ENCODE measurements around the gene SLC38A4.

The SLC38A4 gene

DNA sequence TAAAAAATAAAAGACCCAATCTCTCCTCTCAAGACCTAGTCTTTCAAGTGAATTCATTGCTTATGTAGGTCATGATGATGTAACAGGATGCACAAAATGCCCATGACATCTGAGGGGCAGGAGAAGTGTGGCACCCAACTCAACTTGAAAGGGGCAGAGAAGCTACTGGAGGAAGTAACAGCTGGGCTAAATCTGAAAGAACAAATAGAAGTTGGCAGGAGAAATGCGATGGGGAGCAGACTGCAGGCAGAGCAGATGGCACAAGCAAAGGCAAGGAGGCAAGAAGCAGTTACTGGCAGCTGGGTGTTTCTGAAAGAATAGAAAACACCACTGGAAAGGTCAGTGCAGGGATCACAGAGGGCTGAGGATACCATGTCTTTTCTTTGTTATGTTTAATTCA lies 14.6 kb downstream of the SLC38A4 start:
- no peak for DNase-seq

DNA sequence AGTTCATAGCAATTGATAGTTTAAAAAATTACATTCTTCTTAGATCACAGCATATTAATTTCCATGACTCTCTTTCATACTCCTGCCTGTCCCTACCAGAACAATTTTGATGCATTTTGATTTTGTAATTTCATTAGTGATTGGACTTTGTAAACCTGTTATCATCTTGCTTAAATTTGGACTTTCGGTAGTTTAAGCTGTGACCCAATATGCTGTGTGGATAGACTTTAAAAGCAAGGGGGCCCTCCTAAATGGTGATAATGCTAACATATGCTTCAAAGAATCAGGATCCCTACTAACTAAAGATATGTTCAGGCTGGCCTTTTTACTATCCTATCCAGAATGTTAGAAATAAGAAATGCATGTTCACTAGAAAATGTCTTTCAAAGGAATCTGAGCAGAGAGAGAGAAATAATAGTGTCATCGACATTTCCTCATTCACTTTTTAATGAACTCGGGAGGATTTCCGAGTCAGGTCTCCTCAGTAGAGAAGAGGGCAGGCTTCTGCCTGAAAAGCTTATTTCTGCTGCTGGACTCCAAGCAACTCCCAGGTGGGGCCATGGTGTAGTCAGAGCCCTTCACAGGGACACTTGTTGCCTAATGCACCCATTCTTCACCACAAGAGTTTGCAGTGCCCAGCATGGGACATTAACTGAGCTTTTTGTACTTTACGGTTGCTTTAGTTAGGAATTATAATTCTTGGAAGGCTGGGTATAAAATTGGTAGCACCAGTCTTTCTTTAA lies 16.7 kb downstream of the SLC38A4 start:
- DNase-seq, result no peak

DNA sequence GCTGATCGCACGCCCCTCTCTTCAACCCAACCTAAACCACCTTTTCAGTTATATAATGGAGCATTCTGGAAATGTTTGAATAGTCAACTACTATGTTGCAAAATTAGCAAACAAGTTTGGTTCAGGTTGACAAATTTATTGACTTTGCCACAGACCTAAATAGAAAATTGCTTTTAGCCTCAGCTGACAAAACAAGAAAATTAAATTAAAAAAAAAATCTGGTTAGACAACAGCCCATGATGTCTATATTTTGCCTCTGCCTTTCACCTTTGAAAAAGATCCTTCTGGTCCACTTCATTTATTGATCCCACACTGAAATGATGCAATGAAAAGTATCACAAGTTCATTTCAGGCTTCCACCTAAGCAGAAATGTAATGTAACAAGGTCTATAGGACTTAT lies 17.5 kb downstream of the SLC38A4 start:
- DNase-seq, result no peak

DNA sequence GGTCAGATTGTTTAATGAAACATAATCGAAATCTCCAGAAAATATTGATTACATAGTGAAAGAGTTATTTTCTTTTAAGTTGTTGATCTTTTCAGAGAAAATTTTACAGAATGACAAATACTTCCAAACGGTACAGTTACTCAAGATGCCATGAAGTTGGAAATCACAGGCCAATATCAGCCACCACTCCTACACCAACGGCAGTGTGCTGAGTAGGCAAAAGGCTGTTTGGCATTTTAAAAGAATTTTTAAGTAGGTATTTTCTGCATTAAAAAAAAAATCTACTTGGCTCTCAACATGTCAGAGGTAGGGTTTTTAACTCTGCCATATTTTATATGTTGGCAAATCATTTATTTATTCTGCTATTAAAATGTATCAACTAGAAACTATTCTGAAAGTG lies 21.7 kb downstream of the SLC38A4 start:
- DNase-seq, result no peak

DNA sequence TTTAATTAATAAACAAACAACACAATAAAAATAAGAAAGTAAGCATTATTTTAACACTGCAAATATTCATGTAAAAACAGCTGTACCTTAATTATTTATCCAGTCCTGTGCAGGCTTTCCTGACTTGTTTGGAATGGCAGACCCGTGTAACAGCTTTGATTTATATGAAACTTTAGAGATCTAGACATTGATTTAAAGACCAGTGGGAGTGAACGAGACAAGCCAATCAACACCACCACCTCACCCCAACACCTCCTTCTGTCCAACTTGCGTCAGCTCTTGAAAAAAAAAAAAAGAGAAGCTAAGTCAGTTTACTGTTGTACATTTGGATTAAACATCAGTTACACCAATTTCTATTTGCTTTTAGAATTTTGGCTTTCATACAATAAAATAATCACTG lies 22.3 kb downstream of the SLC38A4 start:
- no peak for DNase-seq

DNA sequence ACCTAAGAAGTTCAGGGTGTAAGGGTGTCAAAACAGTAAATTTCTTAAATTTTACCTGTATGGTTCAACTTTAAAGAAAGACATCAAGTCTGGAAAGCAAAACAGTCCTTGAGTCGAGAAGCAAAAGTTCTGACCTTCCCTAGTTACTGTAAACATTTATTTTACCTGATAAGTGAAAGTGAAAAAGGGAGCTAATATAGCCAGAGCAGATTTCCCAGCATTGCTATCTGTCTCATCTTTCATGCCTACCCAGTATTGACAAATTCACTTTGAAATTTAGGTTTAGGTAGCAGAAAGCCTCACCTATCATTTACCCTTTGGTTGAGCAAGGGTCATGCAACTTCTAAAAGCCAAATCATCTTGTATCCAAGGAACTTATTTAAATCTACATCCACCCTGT lies 24.5 kb downstream of the SLC38A4 start:
- DNase-seq, result no peak

DNA sequence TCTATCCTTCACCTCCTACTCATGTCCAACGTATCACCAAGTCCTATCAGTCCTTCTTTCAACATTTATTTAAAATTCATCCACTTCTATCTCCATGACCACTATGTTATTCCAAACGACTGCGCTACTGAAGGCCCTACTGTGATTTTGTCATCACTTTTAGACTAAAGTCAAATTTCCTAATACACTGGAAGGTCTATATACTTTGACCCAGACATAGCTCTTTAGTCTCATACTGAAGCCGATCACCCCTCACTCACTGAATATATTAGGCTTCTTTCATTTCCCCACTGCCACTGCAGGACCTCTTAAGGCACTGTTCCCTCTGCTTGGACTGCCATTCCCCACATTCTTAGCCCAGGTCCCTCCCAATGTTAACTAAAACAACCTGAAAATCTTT lies 25.6 kb downstream of the SLC38A4 start:
- no peak for DNase-seq

DNA sequence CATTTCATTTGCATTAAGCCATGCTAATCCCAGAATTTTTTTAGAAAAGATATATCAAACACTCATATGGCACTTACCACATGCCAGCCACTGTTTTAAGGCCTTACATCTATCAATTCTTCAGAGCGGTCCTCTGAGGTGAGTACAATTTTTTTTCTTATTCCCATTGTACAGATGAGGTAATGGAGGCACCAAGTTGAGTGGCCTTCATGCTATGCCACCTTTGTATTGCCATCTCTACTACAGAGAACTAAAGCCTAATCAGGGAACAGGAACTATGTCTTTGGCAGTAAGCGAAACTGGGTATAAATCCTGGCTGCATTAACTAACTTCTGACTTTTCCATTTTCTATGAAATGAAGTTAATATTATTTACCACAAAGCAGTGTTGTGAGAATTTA lies 27.1 kb downstream of the SLC38A4 start:
- DNase-seq, result no peak

DNA sequence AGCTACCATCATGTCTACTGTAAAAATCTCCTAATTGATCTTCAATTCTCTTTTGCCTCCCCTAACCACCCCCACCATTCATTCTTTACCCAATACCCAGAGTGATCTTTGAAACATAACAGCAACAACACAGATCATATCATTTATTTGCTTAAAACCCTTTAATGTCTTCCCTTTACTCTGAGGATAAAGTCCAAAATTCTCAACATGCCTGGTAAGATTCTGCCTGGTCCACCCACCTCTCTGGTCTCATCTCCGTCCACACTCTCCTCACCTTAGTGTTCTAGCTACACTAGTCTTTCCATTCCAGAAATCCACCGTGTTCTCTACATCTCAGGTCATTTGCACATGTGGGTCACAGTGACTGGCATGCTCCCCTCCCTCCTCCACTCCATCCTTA lies 27.7 kb downstream of the SLC38A4 start:
- no peak for DNase-seq

DNA sequence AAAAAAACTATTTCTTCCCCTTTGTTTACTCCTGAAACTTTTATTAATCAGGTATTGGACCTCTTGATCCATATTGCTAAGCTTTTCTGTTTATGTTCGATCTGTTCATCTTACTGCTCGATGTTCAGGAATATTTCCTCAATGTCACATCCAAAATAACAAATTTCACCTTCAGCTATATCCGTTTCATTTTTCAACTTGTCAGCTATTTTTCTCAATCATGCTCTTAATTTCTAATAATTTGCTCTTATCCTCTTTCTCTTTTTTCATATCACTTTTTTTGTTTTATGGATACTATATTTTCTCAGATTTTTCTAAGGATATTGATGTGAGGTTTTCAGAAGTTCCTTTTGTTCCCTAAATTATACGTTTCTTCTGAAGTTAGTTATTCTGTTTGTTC lies 29.8 kb downstream of the SLC38A4 start:
- DNase-seq, result no peak

DNA sequence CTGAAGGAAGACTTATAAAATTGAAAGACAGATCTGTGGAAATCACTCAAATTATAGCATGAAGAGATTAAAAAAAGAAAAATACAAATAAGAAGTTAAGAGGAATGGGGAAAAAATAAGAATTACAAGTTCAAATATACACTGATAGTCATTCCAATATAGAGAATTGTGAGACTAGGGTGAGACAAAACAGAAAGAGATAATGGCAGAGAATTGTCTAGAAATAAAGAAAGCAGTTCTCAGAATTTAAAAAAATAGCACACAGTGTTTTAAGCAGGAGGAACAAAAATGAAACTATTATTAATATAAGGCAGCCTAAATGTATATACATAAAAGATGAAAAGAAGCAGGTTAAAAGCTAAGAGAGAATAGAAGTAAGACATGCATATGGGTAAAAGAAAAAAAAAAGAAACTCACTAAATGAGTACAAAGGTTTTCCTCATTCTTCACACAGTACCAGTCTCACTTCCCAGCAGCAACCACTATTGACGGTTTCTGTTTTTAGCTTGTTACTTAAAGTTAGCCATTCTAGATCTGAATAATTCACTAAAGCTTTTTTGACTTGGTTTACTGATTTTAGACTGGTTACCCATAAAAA lies 31.1 kb downstream of the SLC38A4 start:
- no peak for DNase-seq

DNA sequence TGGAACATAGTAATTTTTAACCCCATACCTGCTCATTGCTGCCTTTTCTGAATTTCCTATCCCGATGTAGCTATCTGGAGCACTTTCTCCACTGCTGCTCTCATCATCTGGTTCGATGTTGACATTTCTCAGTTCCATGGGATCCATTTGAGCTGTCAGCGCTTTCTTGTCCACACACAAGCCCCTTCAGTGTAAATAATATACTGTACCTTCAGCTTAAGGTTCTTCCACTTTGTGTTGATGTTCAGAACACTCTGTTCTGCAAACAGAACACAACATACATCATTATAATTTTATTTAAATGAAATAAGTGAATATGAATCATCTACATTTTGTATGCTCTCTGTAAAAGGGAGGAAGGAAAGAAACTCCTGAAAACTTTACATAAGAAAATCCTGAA lies 32.9 kb downstream of the SLC38A4 start:
- DNase-seq, result no peak

DNA sequence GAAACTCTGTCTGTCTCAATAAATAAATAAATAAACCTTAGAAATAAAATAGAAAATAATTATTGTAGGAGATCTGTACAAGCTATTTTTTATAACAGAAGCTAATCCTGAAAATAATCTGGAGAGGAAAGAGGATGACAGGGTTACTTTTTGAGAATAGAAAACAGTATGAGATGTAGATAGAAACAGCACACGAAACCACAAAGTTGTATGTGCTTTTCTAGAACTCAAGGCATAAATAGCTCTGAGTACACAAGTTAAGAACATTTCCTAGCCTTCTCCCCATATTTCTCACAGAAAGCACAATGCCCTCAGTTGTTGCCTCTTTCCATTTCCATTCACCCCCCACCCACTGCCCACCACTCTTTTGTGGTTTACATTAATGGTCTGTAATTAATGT lies 35.7 kb downstream of the SLC38A4 start:
- no peak for DNase-seq

DNA sequence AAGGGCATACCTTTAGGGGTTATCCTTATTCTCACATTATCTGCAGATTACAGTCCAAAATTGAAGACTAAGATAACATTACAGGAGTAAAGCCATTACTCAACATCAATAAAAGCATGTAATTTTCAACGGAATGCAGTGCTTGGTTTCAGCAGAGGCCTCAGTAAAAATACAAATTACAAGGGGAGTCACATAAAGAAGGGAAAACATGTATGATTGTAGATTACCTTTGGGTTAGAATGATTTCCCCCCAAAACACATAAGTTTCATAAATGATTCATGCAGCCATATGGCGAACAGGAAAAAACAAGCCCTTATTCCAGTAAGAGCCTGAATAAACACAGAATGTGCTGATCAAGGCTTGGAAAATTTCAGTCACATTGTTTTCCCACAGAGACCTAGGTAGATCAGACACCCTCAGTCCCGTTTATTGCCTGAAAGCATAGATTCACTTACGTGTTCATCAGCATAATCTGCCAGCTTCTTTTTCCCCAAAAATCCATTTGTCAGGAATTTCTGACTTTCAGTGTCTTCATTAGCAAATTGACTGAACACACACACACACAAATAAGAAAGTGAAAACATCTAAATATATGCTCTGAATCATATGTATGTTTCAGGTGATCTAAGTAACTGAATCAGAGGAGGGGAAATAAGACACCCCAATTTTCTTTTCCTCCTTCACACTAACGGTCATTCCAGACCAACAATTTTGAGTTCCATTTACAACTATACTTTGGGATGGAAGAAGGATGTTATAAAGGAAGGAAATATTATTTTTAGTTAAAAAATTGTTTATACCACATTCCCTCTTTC lies 37.5 kb downstream of the SLC38A4 start:
- DNase-seq, result no peak

DNA sequence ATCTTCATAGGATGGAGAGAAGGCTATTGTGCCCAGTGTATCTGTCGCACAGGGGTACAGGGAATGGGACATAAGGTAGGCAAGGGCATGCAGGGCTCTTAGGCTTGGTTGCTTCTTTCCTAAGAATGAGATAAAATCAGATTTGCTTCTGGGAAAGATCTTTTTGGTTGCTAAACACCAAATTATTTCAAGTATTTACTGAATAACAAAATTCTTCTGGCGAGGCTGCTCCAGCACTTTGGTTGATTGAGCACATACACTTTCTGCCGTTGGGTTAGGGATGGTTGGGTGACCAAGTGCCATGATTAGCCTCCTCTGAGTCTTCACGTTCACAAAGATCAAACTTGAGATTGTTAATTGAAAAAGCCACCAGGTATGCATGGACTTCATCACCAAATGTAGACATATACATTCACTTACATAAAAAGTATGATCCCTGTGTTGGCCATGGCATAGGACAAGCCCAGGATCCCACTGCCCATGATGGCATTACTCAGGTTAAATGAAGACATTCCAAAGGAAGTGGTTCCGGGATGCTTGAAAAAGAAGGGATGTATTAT lies 38.2 kb downstream of the SLC38A4 start:
- DNase-seq, result no peak

DNA sequence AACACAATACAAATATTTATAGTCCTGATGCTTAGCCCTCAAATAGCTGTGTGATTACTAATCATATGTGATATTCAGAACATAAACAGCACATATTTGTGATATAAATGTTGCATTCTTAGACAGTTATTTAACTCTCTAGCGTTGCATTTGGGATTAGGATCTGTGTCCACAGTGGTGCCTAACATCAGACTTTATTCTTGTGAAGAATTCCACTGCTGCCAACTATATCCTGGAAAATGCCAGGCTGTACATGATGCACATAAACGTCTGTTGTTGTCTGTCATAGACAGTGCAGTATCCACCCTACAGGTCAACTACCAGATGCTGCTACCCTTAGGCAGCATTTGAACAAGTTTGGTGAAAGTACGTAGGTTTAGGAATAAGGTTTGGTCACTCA lies 39.0 kb downstream of the SLC38A4 start:
- no peak for DNase-seq

DNA sequence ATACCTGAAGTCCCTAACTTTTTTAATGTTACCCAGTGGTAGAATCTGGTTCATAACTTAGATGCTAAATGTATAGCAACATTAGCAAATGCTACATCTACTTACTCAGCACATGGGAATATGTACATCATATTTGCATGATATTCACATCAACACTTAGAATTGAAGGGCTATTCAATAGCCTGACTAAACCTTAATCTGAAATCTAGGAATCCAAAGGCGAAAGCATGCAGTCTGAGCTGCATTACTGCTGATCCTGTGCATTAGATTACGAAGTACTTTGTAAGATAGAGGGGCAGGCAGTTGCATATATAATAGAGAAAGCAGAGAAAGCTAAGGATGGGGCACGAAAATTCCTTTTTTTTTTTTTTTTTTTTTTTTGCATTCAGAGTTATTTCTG lies 40.4 kb downstream of the SLC38A4 start:
- DNase-seq, result no peak

DNA sequence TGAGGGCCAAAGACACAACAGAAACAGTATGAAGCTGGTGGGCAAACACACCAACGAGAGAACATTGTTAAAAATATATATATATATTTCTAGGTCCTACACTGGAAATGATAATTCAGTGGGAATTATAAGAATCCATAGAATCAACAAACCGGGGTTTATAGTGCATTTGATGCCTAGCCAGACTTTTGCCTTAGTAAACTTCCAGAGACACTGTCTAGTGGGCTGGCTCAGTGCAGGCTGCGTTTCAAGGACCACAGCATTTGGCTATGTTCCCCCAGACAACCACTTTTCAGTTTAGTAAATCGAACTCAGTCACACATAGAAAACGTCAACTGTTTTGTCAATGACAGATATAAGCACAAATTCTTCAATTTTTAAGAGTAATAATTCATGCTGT lies 41.9 kb downstream of the SLC38A4 start:
- DNase-seq, result no peak

DNA sequence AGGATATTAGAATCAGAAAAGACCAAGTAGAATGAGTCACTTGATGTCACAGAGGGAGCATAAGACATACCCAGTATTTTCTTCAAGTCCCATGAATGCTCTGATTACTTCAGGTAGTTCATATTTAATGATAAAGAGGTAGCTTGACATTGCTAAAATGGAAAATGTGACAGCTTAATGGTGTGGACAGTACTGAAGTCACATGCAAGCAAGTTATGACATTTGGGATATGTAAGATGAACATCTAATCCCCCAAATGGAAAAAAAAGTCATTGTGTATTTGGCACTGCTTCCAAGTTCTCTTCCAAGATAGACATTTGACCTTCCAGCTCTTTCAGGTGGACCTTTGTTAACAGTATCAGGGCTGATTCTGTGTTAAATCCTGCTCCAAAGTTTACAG lies 45.9 kb downstream of the SLC38A4 start:
- DNase-seq, result no peak

DNA sequence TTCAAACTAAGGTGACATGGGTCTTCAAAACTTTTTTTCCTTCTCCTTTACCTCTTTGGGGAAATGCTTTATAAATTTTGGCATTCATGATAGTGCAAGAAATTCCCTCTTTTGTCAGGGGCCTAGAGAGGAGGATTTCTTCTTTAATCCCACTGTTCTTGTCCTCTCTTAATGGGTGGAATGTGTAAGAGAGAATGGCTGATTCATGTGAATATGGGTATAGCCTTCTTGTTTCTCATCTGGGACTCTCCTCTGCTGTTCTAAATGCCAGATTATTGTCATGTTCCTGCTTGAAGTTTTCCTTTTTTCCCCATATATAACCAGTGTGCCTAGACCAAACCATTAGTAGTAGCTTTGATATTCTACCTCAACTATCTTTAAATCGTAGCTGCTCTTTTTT lies 46.7 kb downstream of the SLC38A4 start:
- no peak for DNase-seq

DNA sequence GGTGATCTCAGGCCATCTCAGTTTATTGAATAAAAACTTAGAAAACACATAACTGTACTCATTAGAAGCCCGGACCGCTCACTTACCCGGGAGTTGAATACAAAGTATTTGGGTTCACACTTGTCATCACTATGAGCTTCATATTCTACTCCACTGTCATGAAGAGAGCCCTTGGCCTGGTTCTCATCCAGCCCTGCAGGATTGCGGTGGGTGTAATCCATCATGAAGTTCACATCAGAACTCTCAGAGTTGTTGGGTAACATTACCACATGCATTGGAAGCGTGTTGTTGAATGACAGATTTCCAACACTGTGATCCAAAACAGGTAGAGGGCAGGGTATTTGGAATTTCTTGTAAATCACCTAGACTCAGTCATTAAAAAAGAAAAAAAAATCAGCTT lies 47.4 kb downstream of the SLC38A4 start:
- no peak for DNase-seq

DNA sequence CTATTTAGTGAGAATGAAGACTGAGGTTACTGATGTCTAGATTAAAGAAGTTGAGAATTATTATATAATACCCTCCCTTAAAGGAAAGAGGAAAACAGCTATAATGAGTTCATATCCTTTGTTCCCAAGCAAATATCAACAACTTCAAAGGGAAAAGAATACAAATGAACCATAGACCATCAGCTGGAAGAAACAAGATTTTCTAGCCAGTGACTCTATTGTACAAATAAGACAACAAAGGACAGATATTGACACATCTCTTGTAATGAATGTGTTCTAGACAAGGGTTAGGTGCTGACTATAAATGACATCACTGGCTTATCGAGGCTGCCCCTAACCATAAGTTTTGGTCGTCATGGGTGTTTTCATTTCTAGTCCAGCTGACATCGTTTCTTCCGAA lies 48.2 kb downstream of the SLC38A4 start:
- no peak for DNase-seq

DNA sequence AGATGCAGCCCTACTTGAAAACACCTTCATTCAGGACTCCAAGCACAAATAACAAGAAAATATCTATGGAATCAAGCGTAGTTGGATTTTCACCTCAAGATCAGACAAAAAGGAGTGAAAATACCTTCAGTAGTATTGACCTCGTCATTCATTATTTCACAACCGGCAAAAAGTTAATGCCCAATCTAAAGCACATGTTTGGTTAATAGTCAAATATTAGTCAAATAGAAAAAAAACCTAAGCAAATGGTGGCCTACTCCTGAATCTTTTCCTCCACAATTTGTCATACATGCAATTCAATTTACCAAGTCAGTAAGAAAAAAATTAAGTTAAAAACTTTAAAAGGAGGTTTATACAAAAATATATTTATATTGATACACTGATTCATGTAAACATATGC lies 50.0 kb downstream of the SLC38A4 start:
- DNase-seq, result no peak

DNA sequence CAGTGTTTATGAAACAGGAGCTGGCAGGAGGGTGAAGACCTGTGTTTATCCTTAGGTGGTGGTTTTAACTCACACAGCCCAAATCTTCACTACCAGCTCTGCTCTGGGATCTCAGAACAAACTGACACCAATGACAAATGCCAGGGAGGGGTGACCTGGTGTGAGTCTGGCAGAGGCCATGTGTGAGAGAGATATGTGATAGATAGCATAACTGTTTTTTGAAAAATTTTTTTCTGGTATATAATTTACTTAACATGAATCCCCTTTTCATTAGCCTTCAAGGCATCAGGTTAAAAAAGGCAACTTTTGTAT lies 51.5 kb downstream of the SLC38A4 start:
- no peak for DNase-seq
